ENCODE data around the gene BHLHA15.

The BHLHA15 gene

GRCh38 chr7:98175260-98175940, 35.8 kb upstream of the BHLHA15 start:
- no peak for TF ChIP-seq POLR2A (IDR thresholded peaks at IDR 0.05; ENCODE audit: low read length)
- no peak for TF ChIP-seq GATA1 (IDR thresholded peaks at IDR 0.05; ENCODE audit: low read depth, low read length)
- peak; percentile 31 to 78 for DNase-seq

- no peak for TF ChIP-seq POLR2A (IDR thresholded peaks at IDR 0.05; ENCODE audit: low read length)
- no peak for TF ChIP-seq GATA1 (IDR thresholded peaks at IDR 0.05; ENCODE audit: low read depth, low read length)
- no peak for DNase-seq
Measured at GRCh38 chr7:98177553-98177952, 33.7 kb upstream of the BHLHA15 start.

- TF ChIP-seq GATA1 (IDR thresholded peaks at IDR 0.05; ENCODE audit: low read depth, low read length): no peak
- TF ChIP-seq POLR2A (IDR thresholded peaks at IDR 0.05; ENCODE audit: low read length): no peak
- no peak for DNase-seq
Measured at GRCh38 chr7:98178321-98178720, 32.9 kb upstream of the BHLHA15 start.

DNA sequence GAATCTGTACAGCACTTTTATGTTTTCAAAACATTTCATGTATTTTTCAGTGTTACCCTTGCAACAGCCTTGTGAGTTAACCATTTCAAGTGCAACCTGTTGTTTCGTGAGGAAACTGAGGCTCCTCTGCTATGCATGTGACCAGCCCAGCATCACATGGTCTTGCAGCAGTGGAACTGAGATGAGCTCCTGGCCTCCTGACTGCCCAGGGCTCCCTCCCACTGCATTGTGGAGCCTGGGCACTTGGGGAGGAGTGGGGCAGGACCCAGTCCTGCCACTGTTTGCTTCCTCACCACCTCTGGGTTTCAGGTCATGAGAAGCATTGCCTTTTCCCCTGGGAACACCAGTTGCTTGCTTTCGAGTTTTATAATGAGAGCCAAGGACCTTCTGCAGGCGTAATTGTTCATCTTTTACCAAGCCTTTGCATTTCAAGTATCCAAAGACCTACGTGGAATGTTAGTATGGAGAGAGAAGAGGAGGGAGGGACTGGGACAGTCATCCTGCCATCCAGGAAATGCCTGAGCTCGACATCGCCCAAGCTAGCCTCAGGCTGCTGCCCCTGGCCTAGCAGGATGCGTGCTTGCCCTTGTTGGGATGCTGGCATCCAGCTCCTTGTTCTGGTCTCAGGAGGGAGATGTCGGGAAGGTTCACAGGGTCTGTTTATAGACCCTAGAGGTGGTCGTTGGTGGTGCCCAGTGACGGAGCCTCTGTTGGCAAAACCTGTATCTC, 32.3 kb upstream of the BHLHA15 start:
- no peak for DNase-seq

GRCh38 chr7:98180751-98181150, 30.5 kb upstream of the BHLHA15 start:
- DNase-seq: no peak
- TF ChIP-seq GATA1 (IDR thresholded peaks at IDR 0.05; ENCODE audit: low read depth, low read length) (no peak), POLR2A (IDR thresholded peaks at IDR 0.05; ENCODE audit: low read length) (no peak)

More for the DNA sequence above, 32.3 kb upstream of the BHLHA15 start:
- TF ChIP-seq GATA1 (IDR thresholded peaks at IDR 0.05; ENCODE audit: low read depth, low read length) (no peak), POLR2A (IDR thresholded peaks at IDR 0.05; ENCODE audit: low read length) (no peak)

- TF ChIP-seq POLR2A (IDR thresholded peaks at IDR 0.05; ENCODE audit: low read length) (no peak), GATA1 (IDR thresholded peaks at IDR 0.05; ENCODE audit: low read depth, low read length) (no peak)
- DNase-seq: no peak
Measured at GRCh38 chr7:98185101-98185500, 26.1 kb upstream of the BHLHA15 start.

DNA sequence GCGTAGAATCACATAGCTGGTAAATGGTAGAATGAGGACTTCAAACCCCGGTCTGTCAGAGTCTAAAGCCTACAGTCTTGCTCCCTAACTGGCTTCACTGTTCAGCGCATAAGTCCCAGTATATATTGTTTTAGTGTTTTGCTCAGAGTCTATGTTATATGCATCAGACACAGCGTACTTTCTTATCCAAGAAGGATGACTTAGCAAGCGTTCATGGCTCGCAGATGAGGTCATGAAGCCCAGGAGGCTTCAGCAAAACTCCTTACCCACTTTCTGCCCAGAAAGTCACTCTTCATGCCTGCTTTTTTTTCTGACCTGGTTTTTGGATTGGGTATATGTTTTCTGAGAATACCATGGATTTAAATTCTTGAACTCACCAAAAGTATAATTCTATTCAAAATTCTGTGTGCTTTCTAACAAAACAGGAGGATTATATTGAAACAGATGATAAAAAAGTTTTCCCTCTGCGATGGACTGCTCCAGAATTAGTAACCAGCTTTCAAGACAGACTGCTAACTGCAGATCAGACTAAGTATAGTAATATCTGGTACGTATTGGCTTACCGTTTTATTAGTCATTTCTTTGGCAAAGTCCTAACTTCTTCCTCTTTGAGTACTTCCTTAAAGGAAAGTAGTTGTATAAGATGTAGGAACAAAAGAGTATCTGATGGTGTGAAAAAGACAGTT, 24.6 kb upstream of the BHLHA15 start:
- DNase-seq: peak in 1 of 2 experiments; percentile 31
- no peak for TF ChIP-seq GATA1 (IDR thresholded peaks at IDR 0.05; ENCODE audit: low read depth, low read length)
- no peak for TF ChIP-seq POLR2A (IDR thresholded peaks at IDR 0.05; ENCODE audit: low read length)

- no peak for TF ChIP-seq GATA1 (IDR thresholded peaks at IDR 0.05; ENCODE audit: low read depth, low read length)
- TF ChIP-seq POLR2A (IDR thresholded peaks at IDR 0.05; ENCODE audit: low read length): no peak
- no peak for DNase-seq
Measured at GRCh38 chr7:98187138-98187502, 24.1 kb upstream of the BHLHA15 start.

- no peak for DNase-seq
- TF ChIP-seq POLR2A (IDR thresholded peaks at IDR 0.05; ENCODE audit: low read length) (no peak), GATA1 (IDR thresholded peaks at IDR 0.05; ENCODE audit: low read depth, low read length) (no peak)
Measured at GRCh38 chr7:98189559-98189958, 21.7 kb upstream of the BHLHA15 start.

DNA sequence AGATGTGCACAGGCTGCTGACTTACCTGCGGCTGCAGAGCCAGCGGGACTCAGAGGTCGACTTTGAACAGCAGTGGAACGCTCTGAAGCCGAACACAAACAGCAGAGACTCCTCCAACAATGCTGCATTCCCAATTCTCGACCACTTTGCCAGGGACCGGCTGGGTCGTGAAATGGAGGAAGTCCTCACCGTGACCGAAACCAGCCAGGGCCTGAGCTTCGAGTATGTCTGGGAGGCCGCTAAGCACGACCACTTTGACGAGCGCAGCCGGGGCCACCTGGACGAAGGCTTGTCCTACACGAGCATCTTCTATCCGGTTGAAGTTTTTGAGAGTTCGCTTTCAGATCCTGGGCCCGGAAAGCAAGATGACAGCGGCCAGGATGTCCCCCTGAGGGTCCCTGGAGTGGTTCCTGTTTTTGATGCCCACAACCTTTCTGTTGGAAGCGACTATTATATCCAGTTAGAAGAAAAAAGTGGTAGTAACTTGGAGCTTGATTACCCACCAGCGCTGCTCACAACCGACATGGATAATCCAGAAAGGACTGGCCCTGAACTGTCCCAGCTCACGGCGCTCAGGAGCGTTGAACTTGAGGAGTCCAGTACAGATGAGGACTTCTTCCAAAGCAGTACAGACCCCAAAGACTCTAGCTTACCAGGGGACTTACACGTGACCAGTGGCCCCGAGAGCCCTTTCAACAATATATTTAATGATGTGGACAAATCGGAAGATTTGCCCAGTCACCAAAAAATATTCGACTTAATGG, 19.4 kb upstream of the BHLHA15 start:
- DNase-seq: no peak
- no peak for TF ChIP-seq GATA1 (IDR thresholded peaks at IDR 0.05; ENCODE audit: low read depth, low read length)
- no peak for TF ChIP-seq POLR2A (IDR thresholded peaks at IDR 0.05; ENCODE audit: low read length)

- no peak for DNase-seq
- TF ChIP-seq GATA1 (IDR thresholded peaks at IDR 0.05; ENCODE audit: low read depth, low read length) (no peak), POLR2A (IDR thresholded peaks at IDR 0.05; ENCODE audit: low read length) (no peak)
Measured at GRCh38 chr7:98192781-98193457, 18.3 kb upstream of the BHLHA15 start.

DNA sequence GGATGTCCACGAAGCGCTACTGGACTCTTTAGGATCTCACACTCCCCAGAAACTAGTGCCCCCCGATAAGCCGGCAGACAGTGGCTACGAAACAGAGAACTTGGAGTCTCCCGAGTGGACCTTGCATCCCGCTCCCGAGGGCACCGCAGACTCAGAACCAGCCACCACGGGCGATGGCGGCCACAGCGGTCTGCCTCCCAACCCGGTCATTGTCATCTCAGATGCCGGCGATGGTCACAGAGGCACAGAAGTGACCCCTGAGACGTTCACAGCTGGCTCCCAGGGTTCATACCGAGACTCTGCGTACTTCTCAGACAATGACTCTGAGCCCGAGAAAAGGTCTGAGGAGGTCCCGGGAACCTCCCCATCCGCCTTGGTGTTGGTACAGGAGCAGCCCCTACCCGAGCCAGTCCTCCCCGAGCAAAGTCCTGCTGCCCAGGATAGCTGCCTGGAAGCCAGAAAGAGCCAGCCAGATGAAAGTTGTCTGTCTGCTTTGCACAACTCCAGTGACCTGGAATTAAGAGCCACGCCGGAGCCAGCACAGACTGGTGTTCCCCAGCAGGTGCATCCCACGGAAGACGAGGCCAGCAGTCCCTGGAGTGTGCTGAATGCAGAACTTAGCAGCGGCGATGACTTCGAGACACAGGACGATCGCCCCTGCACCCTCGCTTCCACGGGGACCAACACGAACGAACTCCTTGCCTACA, 17.6 kb upstream of the BHLHA15 start:
- TF ChIP-seq GATA1 (IDR thresholded peaks at IDR 0.05; ENCODE audit: low read depth, low read length) (no peak), POLR2A (IDR thresholded peaks at IDR 0.05; ENCODE audit: low read length) (no peak)
- no peak for DNase-seq

- DNase-seq: no peak
- TF ChIP-seq GATA1 (IDR thresholded peaks at IDR 0.05; ENCODE audit: low read depth, low read length): no peak
- TF ChIP-seq POLR2A (IDR thresholded peaks at IDR 0.05; ENCODE audit: low read length): no peak
Measured at GRCh38 chr7:98194186-98194585, 17.1 kb upstream of the BHLHA15 start.
